HG02798 (cell line): Measurements from ENCODE around the gene RAD52.
A peak's percentile ranks its signal among the peaks of the same experiment; 100 is the strongest.

ENCODE experiments used
- ATAC-seq: cut with Tn5 transposase; IDR thresholded peaks from one replicate; pipeline ENCODE4 v1.9.1; 2021; ENCODE audit warnings: mild to moderate bottlenecking; ENCODE audit not compliant: unreplicated experiment, poor library complexity

Gene RAD52

DNA sequence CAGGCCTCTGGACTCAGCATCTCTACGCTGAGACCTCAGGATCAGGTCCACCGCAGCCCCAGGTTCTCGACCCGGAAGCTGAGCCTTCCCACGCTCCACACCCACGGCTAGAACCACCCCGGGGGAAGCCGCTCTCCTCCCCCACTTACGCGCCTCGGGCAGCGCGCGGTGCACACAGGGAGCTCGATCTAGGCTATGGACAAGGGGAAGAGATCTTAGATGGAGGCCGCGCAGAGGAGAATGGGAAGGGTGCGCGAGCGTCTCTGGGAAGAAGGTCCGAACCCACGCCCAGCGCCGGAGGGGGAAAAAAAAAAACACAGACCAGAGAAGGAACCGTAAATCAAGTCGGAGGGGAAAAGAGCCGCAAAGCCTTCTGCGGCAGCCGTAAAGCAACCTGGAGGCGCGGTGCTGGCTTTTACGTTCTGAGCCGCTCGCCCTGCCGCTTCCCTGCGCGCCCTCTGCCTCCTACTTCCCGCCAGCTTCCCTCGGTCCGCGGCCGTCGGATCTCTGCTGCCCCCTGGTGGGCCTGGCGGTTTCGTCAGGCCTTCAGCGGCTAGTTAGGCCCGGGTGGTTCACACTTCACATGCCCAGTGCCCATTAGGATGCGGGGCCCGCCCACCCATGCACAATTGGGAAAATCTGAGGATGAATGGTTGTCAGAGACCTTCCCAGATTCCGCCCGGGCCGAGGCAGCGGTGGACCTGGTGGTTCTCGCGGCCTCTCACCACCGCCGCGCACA, at the start of gene RAD52:
TSS of gene RAD52 (minus strand) at position 242 of the 739 bp plus-strand sequence. CDS start 16,636 bp downstream, outside the sequence.
- peak; percentile 91 for ATAC-seq

DNA sequence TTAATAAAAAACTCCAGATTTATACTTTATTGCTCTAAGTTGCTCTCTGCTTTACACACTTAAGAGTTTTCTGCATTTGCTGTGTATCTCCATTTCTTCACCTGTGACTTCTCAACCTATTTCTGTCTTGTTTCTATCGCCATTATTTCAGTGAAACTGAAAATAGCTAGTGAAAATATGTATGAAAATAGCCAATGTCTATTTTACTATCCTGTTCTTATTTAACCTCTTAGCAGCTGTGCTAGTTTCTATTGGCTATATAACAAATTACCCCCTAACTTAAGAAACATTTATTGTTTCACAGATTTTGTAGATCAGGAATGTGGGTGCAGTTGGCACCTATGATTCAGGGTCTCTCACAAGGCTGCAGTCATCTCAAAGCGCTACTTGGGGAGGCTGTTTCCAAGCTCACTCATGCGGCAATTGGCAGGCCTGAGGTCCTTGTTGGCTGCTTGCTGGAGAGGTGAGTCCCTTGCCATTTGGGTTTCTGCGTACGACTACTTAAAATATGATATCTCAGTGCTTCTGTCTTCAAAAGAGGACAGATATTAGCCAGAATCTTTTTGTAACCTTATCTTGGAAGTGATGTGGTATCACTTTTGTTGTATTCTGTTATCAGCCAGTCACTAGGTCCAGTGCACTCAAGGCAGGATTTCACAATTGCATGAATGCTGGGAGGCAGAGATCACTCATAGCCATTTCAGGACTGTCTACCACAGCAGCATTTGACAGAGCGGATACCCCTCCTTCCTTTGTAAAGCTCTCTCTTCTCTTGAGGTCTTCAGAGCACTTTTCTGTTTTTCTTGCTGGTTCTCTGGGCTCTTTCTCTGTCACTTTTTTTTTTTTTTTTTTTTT, 48.8 kb upstream of the RAD52 start:
- peak; percentile 88 for ATAC-seq

DNA sequence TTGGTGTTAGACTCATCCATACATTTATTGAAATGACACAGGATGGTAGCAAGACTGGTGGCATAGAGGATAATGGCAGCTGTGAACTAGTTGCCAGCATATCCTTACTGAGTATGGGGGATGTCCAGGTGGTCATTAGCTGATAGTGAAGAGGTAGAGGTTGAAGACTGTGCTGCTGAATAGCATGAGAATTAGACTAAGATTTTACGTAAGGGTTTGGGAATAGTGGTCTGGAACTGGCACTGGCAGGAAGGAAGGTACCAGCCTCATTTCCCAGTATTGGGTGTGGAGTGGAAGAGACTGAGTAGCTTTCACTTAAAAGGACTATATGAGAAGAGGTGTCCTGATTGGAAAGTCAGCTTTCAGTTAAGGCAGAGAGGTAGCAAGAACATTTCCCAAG, 48.0 kb upstream of the RAD52 start:
- peak; percentile 18 for ATAC-seq

DNA sequence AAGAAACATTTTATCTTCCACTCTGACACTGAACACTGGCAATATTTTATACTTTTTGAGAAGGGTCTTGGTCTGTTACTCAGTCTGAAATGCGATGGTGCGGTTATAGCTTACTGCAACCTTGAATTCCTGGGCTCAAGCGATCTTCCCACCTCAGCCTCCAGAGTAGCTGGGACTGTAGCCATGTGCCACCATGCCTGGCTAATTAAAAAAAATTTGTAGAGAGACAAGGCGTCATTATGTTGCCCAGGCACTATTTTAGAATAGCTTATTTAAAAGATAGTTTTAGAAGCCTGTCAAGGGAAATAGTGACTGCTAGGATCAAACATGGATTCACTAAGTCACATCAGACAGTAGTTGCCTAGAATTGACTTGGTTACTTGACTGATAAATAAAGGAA, 47.4 kb upstream of the RAD52 start:
- no peak for ATAC-seq

- ATAC-seq: no peak
Observed at GRCh38 chr12:992647-993046, 43.2 kb upstream of the RAD52 start.

DNA sequence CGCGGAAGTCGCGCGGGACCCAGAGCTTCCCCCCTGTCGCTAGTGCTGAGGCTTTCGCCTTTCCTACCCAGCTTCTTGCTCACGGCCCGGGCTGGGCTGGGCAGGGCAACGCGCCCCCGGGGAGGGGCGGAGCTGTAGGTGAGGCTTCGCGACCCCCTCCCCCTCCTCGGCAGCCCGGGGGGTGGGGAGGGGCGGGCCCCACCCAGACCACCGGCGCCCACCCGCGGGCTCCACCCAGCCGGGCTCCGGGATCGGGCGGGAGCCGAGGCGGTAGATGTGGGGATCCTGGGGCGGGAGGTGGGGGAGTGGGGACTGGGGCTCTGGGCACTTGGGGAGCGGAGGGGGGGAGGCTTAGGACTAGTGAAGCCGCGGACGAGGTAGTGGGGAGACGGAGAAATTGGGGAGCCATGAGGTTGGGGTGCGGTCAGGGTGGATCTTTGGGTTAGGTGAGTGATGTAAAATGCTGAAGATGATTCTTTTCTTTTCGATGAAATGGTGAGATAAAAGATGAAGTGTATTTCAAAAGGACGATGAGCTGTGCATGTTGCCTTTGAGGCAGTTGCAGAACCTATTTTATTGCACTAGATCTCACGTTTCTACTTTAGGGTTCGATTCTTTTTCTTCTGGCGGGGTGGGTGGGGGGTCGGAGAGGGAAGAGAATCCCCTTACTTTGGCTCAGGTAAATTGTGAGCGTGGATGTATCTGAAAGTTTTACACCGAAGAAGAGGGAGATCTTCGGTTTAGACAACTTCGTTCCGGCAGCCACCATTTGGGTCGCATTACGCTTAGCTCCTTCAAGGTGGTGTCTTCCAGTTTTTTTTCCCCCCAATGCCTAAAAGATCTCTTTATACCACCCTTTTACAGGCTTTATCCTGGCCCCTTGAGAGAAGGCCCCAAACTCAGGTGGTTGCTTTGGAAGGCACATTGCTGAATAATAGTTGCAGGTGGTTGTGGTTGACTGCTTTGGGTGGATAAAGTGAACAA, 42.1 kb upstream of the RAD52 start:
- ATAC-seq: peak; percentile 37

DNA sequence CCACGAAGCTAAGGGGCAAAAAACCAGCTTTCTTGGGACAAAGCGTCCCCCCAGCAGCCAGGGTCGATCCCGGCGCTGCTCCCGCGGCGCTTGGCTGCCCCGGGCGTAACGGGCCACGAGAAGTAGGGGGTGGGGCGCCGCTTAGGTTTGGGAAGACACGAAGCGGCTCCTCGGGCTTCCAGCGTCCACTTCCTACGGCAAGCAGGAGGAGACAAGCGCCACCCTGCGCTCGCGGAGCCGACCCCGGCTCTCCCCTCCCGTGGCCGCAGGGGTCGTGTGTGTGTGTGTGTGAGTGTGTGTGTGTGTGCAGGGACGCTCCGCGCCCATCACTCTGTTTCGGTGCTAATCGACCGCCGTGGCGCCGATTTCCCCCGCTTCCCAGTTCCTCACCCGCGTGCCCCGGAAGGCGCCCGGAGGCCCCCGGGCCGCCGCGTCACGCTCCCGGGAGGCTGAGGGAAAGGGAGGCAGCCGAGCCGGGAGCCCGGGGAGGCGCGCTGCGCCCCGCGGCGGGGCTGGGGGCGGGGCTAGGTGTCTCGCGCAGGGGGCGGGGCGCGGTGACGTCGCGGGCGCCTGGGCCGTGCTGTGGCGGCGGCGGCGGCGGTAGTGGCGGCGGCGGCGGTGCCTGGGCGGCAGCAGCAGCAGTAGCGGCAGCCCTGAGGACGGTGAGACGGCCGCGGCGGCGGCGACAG, 41.3 kb upstream of the RAD52 start, which contains the start of gene ERC1:
TSS of gene ERC1 (plus strand) at position 563 of the 689 bp plus-strand sequence. CDS start 36,681 bp downstream, outside the sequence.
- ATAC-seq: peak; percentile 90

GRCh38 chr12:989751-990660, 40.5 kb upstream of the RAD52 start:
- peak; percentile 10 for ATAC-seq

- no peak for ATAC-seq
Observed at GRCh38 chr12:989051-989450, 39.6 kb upstream of the RAD52 start.

DNA sequence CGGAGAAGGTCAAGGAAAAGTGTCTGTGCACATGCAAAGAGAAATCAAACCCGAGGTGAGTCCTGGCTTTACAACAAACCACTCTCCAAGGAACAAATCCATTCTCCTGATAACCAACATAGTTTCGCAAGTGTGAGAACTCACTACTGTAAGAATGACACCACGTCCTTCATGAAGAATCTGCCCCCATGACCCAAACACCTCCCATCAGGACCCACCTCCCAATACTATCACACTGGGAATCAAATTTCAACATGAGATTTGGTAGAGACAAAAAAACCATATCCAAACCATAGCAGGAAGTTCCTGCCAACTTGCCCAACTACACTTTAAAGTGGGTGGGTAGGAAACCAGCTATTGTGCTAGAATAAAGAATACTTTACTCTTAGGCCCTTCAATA, 39.2 kb upstream of the RAD52 start:
- no peak for ATAC-seq

DNA sequence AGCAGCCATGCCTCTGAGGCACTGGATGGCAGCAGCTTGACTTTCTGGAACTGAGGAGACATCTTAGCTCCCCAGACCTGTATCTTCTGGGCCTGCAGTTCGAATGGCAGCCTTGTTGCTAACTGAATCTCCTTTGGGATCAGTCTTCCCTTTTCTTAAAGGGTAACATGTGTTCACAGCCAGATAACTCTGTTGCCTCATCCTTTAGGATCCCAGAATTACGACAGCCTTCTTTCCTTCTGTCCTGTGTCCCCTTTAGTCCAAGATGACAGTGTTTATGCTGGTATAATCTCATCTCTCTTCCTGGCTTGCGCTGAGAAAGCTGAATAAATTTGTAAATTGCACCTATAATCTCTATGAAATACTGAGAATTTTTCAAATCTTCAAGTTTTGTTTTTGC, 32.5 kb upstream of the RAD52 start:
- no peak for ATAC-seq

- no peak for ATAC-seq
Observed at GRCh38 chr12:981176-981828, 31.8 kb upstream of the RAD52 start.

- no peak for ATAC-seq
Observed at GRCh38 chr12:979349-979748, 29.9 kb upstream of the RAD52 start.

DNA sequence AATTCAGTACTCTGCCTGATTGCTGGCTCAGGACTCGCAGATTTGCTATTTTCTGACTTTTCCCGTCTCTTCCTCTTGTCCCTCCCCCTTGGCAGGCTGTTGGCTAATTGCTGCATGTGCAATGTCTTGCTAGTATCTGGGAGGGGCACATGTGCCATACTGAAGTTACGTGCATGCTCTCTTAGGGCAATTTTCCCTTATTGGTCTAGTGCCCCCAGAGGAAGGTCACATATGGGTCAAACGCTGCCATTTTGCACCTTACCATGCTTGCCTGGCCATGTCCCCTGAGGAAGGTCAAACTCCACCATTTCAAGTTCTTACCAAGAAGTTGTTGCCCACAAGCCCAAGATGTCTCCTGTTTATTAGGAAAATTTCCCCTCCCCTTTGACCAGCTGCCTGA, 27.7 kb upstream of the RAD52 start:
- ATAC-seq: no peak

DNA sequence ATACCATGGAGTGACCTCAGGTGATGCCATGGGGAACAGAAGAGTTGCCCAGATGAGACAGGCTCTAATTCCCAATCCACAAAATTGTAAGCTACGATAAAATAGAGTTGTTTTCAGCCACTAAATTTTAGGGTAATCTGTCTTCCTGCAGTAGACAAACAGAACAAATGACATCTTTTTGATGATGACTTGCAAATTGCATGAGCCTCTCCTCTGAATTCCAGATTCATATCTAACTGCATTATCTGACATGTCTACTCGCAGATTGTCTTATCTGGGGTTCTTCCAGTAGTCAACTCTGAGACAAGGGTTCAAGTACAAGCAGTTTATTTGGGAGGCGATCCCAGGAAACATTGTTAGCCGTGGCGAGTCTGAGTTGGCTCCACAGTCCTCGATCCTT, 27.1 kb upstream of the RAD52 start:
- no peak for ATAC-seq

GRCh38 chr12:974271-974862, 24.9 kb upstream of the RAD52 start:
- ATAC-seq: no peak

GRCh38 chr12:971991-972390, 22.5 kb upstream of the RAD52 start:
- ATAC-seq: no peak

DNA sequence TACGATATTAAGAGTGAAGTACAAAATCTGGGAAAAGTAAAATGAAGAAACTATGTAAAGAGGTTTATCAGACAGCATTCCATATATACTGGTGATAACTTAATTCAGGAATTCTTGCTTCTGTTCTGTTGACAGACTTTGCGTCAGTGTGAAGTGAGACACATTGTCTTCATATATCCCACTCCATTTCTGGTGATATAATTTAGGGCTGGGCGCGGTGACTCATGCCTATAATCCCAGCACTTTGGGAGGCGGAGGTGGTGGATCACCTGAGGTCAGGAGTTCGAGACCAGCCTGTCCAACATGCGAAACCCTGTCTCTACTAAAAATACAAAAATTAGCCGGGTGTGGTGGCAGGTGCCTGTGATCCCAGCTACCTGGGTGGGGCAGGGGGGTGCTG, 20.3 kb upstream of the RAD52 start:
- ATAC-seq: no peak
